Lung (tissue), 12 donors: ENCODE results near the gene KIAA1217. TPM values are rescaled to one million over a fixed set of nuclear protein-coding genes. Genes with fewer than 3 reads are reported as not detected.

Experiments
- ATAC-seq: fragments of 200-7000 bp; cut with Tn5 transposase; one replicate; pipeline ENCODE4 v1.9.1; 2020; ENCODE audit warnings: moderate number of reproducible peaks; ENCODE audit not compliant: insufficient read depth, low FRiP score
- DNase-seq, 3 donors: peaks; one replicate each; pipeline ENCODE4 v3.0.0-alpha.2; 2013 to 2017
- H3K27ac ChIP-seq, 2 donors: one replicate each; pipeline ENCODE4 v1.5.1; 2013; ENCODE audit warnings: mild to moderate bottlenecking in 2 of 2, moderate library complexity in 2 of 2, control low read depth in 1 of 2, inconsistent platforms in 1 of 2, low read depth in 1 of 2, low read length in 1 of 2
- H3K27me3 ChIP-seq, 3 donors: one replicate each; pipeline ENCODE4 v1.5.1; 2013; ENCODE audit warnings: low read length in 2 of 3; ENCODE audit not compliant: control insufficient read depth in 3 of 3, insufficient read depth in 3 of 3
- H3K36me3 ChIP-seq, 4 donors: one replicate each; pipeline ENCODE4 v1.5.1; 2013; ENCODE audit warnings: low read length in 4 of 4, mild to moderate bottlenecking in 1 of 4, moderate library complexity in 1 of 4; ENCODE audit not compliant: control insufficient read depth in 4 of 4, insufficient read depth in 4 of 4
- H3K4me1 ChIP-seq, 5 donors: one replicate each; pipeline ENCODE4 v1.5.1; 2013; ENCODE audit warnings: low read length in 5 of 5, mild to moderate bottlenecking in 2 of 5, moderate library complexity in 1 of 5; ENCODE audit not compliant: control insufficient read depth in 5 of 5, insufficient read depth in 5 of 5
- H3K4me3 ChIP-seq: one replicate; pipeline ENCODE4 v1.5.1; 2013; ENCODE audit warnings: mild to moderate bottlenecking, control low read depth, moderate library complexity
- H3K9ac ChIP-seq, 2 donors: one replicate each; pipeline ENCODE4 v1.5.1; 2013; ENCODE audit warnings: low read length in 2 of 2, control low read depth in 1 of 2; ENCODE audit not compliant: insufficient read depth in 1 of 2
- H3K9me3 ChIP-seq, 4 donors: one replicate each; pipeline ENCODE4 v1.5.1; 2013; ENCODE audit warnings: low read length in 3 of 4, mild to moderate bottlenecking in 1 of 4, moderate library complexity in 1 of 4; ENCODE audit not compliant: control insufficient read depth in 4 of 4, insufficient read depth in 3 of 4
- CTCF ChIP-seq: IDR thresholded peaks from 2 replicates; pipeline ENCODE4 v1.5.1; 2012; ENCODE audit warnings: mild to moderate bottlenecking; ENCODE audit errors: control extremely low read depth, extremely low read depth
- WGBS, 2 donors: extraction: QIAGEN DNeasy Blood & Tissue Kit; methylation state at CpG; one replicate each; pipeline ENCODE4 v1.1.7; 2013; 5-methylcytosine and 5-hydroxymethylcytosine counted together
- polyA plus RNA-seq, 2 donors: library from polyadenylated mRNA; stranded (reverse); fragments of 200-250 nt; gene quantifications; one replicate each; pipeline ENCODE4 v1.2.1, GENCODE V29; 2013
- total RNA-seq, 2 donors: library from RNA; depleted of rRNA in 1 of 2; stranded (reverse); fragments of >200 nt in 1 of 2; gene quantifications; one replicate each; pipeline ENCODE4 v1.2.1, GENCODE V29; 2014 to 2021
- donor health status: control.
- donor health status: control.
- donor health status: Bipolar disorder and iron deficiency.
- donor health status: healthy.
- donor health status: DM: yes; HTN: yes; CAD: no.

KIAA1217 gene
- total and polyA plus RNA-seq, 4 donors, result 5.5 to 58.6 (median 24.1) TPM

DNA sequence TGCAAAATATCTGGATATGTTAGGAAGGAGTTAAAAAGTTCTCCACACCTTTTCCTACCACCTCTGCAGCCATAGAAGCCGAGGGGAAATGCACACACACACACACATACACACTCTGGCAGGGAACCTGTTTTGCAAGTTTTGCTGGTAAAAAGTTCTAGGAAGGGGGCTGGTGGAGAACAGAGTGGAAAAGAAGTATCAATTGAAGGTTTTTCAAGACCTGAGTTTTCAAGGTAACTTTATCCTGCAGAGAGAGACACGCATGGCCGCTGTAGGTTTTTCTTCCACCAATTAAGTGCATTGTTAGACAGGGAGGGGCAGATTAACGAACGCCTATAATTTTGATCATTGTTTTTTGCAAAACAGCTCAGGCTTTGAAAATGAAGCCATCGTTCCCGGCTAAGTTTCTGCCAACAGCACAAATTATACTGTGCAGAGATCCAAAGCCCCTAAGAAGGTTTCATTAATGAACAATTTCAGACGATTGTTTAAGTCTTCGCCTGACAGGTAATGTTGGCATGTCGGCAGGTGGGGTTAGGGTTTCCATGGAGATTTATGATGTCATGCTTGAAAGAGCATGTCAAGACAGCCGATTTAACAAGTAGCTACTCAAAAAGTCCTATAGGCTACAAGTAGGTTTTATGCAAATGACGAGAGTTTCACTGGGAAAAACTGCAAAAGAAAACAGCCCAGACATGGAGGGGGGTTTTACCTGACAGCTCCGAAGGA is 29.7 kb downstream of the KIAA1217 start:
- peak overlapping the region; percentile 40 to 41 for H3K9ac ChIP-seq
- H3K27me3 ChIP-seq, result no peaks in the 10 kb centered on the region
- 31 to 35% methylated on average over 13 of the region's 13 CpGs for WGBS, 2 donors
- ATAC-seq (peak; percentile 32), DNase-seq (peak; percentile 68 to 87 (median 75))
- H3K9me3 ChIP-seq, result no peaks in the 10 kb centered on the region
- peak overlapping the region in 1 of 2 donors; percentile 67 for H3K27ac ChIP-seq
- H3K36me3 ChIP-seq, result no peaks in the 10 kb centered on the region
- no peak overlapping the region for H3K4me3 ChIP-seq
- TF ChIP-seq CTCF, result no peak
- peaks cover 3 to 29% (median 15%) of the 10 kb centered on the region in 5 donors for H3K4me1 ChIP-seq

DNA sequence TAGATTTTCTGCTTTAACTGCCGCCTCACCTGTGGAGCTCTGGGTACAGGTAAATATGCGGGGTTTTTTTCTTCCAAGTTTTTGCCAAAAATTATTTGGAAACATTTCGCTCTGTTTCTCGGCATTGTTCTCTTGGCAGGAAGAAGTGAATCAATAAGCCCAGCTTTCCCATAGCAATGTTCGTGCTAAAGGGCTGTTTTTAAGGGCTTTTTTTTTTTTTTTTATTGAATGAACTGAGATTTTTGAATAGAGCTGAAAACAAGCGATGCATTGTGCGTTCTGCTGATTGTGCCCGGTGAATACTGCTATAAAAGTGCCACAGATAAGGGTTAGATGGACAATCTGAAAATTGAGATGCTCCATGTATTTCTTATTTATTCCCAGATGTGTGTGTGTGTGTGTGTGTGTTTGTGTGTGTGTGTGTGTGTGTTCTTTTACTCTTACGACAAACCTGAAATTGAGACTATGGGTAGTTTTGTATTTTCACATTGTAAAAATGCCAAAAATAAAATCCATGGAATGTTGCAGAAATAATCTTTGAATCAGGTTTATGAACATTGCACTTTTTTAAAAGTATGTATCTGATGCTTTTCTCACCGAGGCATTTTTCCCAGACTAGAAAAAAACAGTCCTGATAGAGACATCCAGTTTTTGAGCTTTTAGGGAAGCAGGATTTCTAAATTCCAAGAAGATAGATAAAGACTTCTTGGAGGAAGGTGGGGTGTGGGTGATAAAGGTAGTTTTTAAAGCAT is 30.5 kb downstream of the KIAA1217 start:
- no peak for TF ChIP-seq CTCF
- no peak overlapping the region for H3K4me3 ChIP-seq
- ATAC-seq (no peak), DNase-seq (peak in 1 of 3 donors; percentile 22)
- H3K4me1 ChIP-seq, result peaks cover 3 to 29% (median 15%) of the 10 kb centered on the region in 5 donors
- H3K9me3 ChIP-seq, result no peaks in the 10 kb centered on the region
- WGBS, 2 donors, result 39 to 40% methylated on average over 10 of the region's 10 CpGs
- H3K27me3 ChIP-seq, result no peaks in the 10 kb centered on the region
- H3K27ac ChIP-seq, result peak overlapping the region in 1 of 2 donors; percentile 67
- no peaks in the 10 kb centered on the region for H3K36me3 ChIP-seq
- H3K9ac ChIP-seq, result peak overlapping the region; percentile 40 to 41

DNA sequence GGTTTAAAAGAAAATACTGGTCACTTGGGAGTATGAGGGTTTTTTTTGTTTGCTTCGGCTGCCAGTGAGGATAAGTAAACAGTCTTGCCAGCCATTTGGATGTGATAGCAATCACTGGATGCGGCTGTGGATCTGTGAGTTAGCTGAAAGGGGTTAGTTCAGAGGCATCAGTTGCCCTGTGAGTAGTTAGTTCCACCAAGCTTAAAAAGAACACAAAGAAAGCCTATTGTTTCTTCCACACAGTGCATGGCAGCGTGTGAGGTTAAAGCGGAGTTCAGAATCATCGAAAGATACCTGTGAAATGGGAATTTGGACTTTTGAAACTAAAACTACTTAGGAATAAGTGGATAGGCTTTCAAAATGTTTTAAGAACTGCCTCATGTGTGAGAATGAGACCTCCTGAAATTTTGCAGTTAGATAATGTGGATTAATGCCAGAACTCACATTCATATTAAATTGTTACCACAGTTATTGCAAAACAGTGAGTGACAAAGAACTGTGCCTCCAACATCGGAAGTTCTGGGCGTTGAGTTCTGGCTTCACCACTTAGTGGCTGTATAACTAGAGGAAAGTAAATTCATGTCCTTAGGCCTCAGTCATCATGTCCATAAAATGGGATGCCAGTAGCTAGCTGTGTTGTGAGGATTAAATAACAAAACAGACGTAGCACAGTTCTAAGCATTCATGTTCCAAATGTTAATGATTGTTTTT is 31.3 kb downstream of the KIAA1217 start:
- H3K36me3 ChIP-seq, result no peaks in the 10 kb centered on the region
- no peaks in the 10 kb centered on the region for H3K27me3 ChIP-seq
- 45 to 63% methylated on average over 8 of the region's 8 CpGs for WGBS, 2 donors
- H3K9me3 ChIP-seq, result no peaks in the 10 kb centered on the region
- TF ChIP-seq CTCF, result no peak
- H3K4me3 ChIP-seq, result no peak overlapping the region
- DNase-seq (peak in 1 of 3 donors; percentile 62), ATAC-seq (no peak)
- H3K27ac ChIP-seq, result peak overlapping the region; percentile 9 to 86
- H3K4me1 ChIP-seq, result peaks cover 3 to 26% (median 11%) of the 10 kb centered on the region in 5 donors
- H3K9ac ChIP-seq, result peak overlapping the region in 1 of 2 donors; percentile 41
